HL-60/S4 treated with retinoic acid at 250 ng/mL for 4 days and 3 days (cell line): ENCODE measurements around the gene KCNH6.

Source experiments
- in situ Hi-C: fragments of 300-500 bp; cut with MboI; formaldehyde crosslinking; loops from 2 replicates; pipeline ENCODE4 v1.7.0; 2022; ENCODE audit warnings: low sequenced_read_pairs

KCNH6 gene

GRCh38 chr17:63487014-63487339, 36.2 kb upstream of the KCNH6 start:
- in situ Hi-C loops = no loop called here

- in situ Hi-C loops = no loop called here
Measured at GRCh38 chr17:63488851-63489250, 34.3 kb upstream of the KCNH6 start.

GRCh38 chr17:63489291-63489690, 33.9 kb upstream of the KCNH6 start:
- in situ Hi-C loops = no loop called here

- in situ Hi-C loops = no loop called here
Measured at GRCh38 chr17:63490329-63490728, 32.8 kb upstream of the KCNH6 start.

GRCh38 chr17:63490858-63491400, 32.2 kb upstream of the KCNH6 start:
- in situ Hi-C loops = no loop called here

GRCh38 chr17:63491413-63491812, 31.7 kb upstream of the KCNH6 start:
- in situ Hi-C loops = no loop called here

- in situ Hi-C loops = no loop called here
Measured at GRCh38 chr17:63491977-63492618, 31.1 kb upstream of the KCNH6 start.

- in situ Hi-C loops = no loop called here
Measured at GRCh38 chr17:63492940-63493339, 30.2 kb upstream of the KCNH6 start.

GRCh38 chr17:63493411-63493810, 29.7 kb upstream of the KCNH6 start:
- in situ Hi-C loops = no loop called here

GRCh38 chr17:63494300-63494928, 28.7 kb upstream of the KCNH6 start:
- in situ Hi-C loops = no loop called here

GRCh38 chr17:63495491-63495890, 27.7 kb upstream of the KCNH6 start:
- in situ Hi-C loops = no loop called here

- in situ Hi-C loops = no loop called here
Measured at GRCh38 chr17:63496177-63496576, 27.0 kb upstream of the KCNH6 start.

GRCh38 chr17:63496663-63497400, 26.3 kb upstream of the KCNH6 start:
- in situ Hi-C loops = no loop called here

- in situ Hi-C loops = no loop called here
Measured at GRCh38 chr17:63497708-63498483, 25.3 kb upstream of the KCNH6 start.

GRCh38 chr17:63498626-63499195, 24.4 kb upstream of the KCNH6 start:
- in situ Hi-C loops = no loop called here

GRCh38 chr17:63500543-63501390, 22.4 kb upstream of the KCNH6 start:
- in situ Hi-C loops = no loop called here

- in situ Hi-C loops = no loop called here
Measured at GRCh38 chr17:63503341-63503705, 19.8 kb upstream of the KCNH6 start.

- in situ Hi-C loops = no loop called here
Measured at GRCh38 chr17:63504261-63504660, 18.9 kb upstream of the KCNH6 start.

GRCh38 chr17:63505341-63505740, 17.8 kb upstream of the KCNH6 start:
- in situ Hi-C loops = no loop called here

GRCh38 chr17:63506627-63507026, 16.5 kb upstream of the KCNH6 start:
- in situ Hi-C loops = no loop called here
